GM10847 (cell line): ENCODE results near the gene SLC6A3.

Experiments
- POLR2A ChIP-seq: IDR thresholded peaks from 2 replicates; pipeline ENCODE4 v1.6.1; 2011; ENCODE audit not compliant: insufficient read length; ENCODE audit errors: extremely low read depth

Gene SLC6A3

GRCh38 chr5:1412621-1413020 lies 32.6 kb downstream of the SLC6A3 start:
- no peak for TF ChIP-seq POLR2A

- TF ChIP-seq POLR2A, result no peak
Measured at GRCh38 chr5:1412163-1412562, 33.1 kb downstream of the SLC6A3 start.

DNA sequence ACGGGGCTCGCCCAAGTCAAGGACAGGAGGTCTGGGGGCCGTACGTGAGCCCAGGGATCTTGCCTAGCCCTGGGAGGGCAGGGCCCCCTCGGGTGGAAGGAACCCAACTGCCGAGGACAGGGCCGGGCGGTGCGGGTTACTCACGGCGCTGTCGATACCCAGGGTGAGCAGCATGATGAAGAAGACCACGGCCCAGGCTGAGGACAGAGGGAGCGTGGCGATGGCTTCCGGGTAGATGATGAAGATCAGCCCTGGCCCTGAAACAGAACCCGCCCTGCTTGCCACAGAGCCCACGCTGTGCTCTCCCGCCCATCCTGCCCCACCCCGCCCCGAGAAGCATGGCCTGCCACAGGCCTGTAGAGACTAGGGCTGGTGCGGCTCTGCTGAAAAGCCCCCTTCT lies 34.1 kb downstream of the SLC6A3 start:
- TF ChIP-seq POLR2A, result no peak

DNA sequence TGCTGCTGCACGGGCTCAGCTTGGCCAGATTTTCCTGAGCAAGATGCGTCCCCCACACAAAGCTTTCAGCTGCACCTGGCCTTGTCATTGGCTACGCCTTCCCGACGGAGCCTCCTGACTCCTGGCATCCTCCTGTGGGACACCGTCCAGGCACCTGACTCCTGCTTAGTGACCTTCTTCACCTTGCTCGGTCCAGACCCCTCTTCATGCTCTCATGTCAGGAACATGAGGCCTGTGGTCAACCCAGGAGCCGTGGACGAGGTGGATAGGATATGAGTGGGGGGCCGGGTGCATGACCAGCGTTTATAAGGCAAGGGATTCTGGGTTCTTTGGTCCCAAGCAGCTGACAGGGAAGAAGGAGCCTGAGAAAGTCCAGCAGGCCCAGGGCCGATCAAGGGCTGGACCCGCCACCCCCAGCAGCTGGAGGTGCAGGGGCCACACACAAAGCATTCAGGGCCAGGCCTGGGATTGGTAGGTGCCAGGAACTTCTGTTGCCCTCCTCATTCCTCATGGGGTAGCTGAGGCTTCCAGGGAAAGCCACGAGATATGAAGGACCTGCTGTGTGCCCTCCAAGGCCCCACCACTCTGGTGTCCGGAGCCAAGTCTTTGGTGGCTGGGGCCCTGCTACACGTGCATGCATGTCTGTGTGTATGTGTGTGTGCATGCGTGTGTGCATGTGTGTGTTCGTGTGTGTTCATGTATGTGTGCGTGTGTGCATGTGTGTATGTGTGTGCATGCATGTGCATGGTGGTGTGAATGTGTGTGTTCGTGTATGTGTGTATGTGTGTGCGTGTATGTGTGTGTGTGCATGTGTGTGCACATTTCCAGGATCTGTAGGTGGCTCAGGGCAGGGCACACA lies 34.9 kb downstream of the SLC6A3 start:
- no peak for TF ChIP-seq POLR2A

DNA sequence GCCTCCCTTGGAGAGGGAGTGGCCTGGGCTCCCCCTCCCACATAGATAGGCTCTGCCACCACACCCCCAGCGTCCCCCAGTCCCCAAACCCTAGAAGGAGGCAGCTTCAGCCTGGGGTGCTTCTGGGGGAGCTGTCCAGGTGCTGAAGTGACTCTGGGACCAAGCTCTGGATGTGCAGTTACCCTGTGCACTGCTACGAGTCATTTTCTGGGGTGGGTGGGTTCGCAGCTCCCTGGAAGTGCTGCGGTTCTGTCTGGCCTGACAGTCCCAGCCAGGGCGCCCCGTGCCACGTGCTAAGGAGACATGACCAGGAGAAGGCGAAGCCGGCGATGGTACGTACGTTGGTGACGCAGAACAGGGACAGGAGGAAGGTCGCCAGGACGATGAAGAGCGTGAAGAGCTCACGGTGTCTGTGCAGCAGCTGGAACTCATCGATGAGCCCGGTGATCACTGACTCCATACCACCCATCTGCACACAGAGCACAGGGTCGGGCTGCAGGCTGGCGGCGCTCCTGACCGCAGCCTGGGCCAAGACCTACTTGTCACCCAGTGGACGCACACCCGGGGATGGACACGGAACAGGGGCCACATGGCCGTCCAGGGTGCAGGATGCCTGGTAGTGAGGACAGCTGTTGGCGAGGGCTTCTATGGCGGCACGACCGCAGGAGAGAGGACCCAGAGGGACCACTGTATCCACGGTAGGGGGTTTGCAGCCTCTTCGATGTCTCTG lies 35.7 kb downstream of the SLC6A3 start:
- TF ChIP-seq POLR2A, result no peak

DNA sequence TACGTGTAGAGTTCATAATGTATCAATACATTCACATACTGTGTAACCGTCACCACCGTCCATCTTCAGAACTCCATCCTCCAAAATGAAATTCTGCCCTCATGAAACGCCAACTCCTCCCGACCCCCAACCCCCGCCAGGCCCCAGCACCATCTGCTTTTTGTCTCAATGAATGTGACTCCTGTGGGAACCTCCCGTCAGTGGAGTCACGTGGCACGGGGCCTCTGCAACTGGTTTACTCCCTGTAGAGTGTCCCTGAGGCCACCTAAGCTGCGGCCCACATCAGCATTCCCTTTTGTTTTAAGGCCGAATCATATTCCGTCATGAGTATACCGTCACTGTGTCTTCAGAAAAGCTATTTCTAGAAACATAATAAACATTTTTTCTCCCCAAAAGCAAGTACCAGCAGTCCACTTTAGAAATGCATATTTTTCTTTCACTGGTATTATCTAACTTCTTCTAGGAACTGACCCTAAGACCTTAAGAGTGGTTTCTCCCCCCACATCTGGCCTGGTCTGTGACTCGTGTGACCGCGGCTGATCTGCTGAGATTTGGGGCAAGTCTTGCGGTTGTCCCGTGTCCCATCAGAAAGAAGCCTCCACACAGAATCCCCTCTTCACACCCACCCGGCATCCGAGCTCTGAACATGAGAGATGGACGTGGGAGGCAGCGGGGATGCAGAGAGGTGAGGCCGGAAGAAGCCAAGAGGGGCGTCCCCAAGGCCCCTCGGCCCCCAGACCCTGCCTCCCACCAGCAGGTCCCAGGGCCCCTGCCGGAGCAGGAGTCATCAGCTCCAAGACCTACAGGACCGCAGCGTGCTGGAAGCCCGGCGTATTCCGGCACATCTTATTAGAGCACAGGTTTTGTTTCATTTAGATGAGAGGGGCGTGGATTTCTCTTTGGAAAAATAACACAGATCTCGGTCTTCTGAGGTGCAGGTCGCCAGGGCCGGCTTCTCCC lies 38.3 kb downstream of the SLC6A3 start:
- TF ChIP-seq POLR2A, result no peak

DNA sequence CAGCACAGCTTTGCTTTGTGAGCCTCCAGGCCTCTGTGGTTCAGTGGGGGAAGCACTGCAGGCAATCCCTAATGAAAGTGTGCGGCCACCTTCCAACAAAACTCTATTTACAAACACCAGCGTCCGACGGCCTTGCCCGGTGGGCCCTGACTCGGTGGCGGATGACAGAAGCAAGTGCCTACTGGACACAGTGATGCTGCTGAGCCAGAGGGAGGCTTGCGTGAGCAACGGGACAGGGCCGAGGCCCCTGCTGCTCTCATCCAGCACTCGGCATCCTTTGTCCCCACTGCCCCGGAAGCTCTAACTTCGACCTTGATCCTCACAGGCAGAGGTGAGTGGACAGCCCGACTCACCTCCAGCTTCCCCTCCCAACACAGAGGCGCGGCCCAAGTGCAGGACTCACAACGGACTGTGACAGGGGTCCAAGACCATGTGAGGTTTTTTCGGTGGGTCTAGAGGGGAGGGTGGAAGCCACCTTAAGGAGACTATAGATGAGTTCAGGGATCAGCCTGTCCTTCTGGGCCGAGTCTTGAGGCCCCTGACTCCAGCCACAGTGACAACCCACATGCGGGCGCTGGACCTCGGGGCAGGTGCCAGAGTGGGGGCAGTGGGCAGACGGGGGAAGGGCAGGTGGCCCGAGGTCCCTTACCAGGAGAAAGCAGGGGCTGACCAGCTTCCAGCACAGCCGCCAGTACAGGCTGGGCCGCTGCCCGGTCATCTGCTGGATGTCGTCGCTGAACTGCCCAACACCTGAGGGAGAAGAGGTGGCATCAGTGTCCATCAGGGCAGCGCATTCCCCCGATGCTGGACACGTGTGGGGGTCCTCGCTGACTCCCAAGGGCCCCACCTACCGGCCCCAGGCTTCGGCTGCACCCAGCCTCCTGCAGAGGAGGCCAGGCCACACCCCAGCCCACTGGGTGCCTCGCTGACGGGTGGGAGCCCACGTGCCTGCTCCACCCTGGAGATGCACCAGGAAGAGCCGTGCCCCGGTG lies 39.4 kb downstream of the SLC6A3 start:
- TF ChIP-seq POLR2A, result no peak

DNA sequence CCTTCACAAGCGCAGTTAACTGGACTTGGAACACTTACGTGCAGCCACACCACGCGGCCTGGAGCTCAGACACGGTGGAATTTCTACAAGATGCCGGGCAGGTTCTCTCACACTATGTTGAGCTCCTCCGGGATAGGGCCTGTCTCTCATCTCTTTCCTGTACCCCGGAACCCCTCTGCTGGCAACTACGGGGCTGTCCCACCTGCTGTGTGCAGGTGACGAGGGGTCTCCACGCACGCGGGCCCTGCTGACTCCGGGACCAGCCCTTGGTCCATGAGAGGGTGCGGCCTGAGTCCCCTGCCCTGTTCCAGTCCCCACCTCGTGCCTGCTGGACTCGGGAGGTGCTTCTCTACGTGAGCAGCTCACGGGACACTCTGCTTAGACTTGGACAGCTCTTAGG lies 40.1 kb downstream of the SLC6A3 start:
- TF ChIP-seq POLR2A, result no peak

GRCh38 chr5:1404062-1404461 lies 41.2 kb downstream of the SLC6A3 start:
- no peak for TF ChIP-seq POLR2A

GRCh38 chr5:1402611-1403255 lies 42.5 kb downstream of the SLC6A3 start:
- TF ChIP-seq POLR2A, result no peak

GRCh38 chr5:1401536-1402138 lies 43.6 kb downstream of the SLC6A3 start:
- TF ChIP-seq POLR2A, result no peak

GRCh38 chr5:1400936-1401335 lies 44.3 kb downstream of the SLC6A3 start:
- TF ChIP-seq POLR2A, result no peak

GRCh38 chr5:1400211-1400855 lies 44.9 kb downstream of the SLC6A3 start:
- no peak for TF ChIP-seq POLR2A
